Endodermal cell (in vitro differentiated cells): ENCODE measurements around the gene CHRDL2. TPM values are rescaled to one million over a fixed set of nuclear protein-coding genes. Genes with fewer than 3 reads are reported as not detected.

Source experiments
- DNase-seq: peaks from one replicate; pipeline ENCODE4 v3.0.0-alpha.2; 2017
- H3K27ac ChIP-seq: 2 replicates; pipeline ENCODE4 v1.5.1; 2013; ENCODE audit warnings: mild to moderate bottlenecking, low read depth, low read length, moderate library complexity
- H3K27me3 ChIP-seq: 2 replicates; pipeline ENCODE4 v1.6.1; 2013; ENCODE audit warnings: mild to moderate bottlenecking, low read length, moderate library complexity; ENCODE audit not compliant: insufficient read depth, control insufficient read depth, poor library complexity, severe bottlenecking
- H3K36me3 ChIP-seq: 2 replicates; pipeline ENCODE4 v1.7.0; 2013; ENCODE audit warnings: mild to moderate bottlenecking, low read length, moderate library complexity; ENCODE audit not compliant: control insufficient read depth, insufficient read depth
- H3K4me1 ChIP-seq: one replicate; pipeline ENCODE4 v1.7.0; 2013; ENCODE audit warnings: low read length; ENCODE audit not compliant: control insufficient read depth, insufficient read depth
- H3K4me3 ChIP-seq: 2 replicates; pipeline ENCODE4 v1.5.1; 2013; ENCODE audit warnings: mild to moderate bottlenecking, low read length, moderate library complexity
- H3K9ac ChIP-seq: 2 replicates; pipeline ENCODE4 v1.6.1; 2013; ENCODE audit warnings: mild to moderate bottlenecking, low read length, moderate library complexity; ENCODE audit not compliant: poor library complexity, severe bottlenecking; ENCODE audit errors: extremely low read depth
- H3K9me3 ChIP-seq: 2 replicates; pipeline ENCODE4 v1.6.1; 2013; ENCODE audit warnings: mild to moderate bottlenecking, low read length, moderate library complexity; ENCODE audit not compliant: control insufficient read depth
- H3K27ac Mint-ChIP-seq: 2 replicates; pipeline ENCODE4 v1.8.0; 2020; ENCODE audit warnings: mixed read lengths
- H3K27me3 Mint-ChIP-seq: 2 replicates; pipeline ENCODE4 v1.8.0; 2021; ENCODE audit warnings: mild to moderate bottlenecking, mixed read lengths; ENCODE audit not compliant: insufficient read depth
- H3K36me3 Mint-ChIP-seq: 2 replicates; pipeline ENCODE4 v1.8.0; 2020; ENCODE audit warnings: low read depth, mixed read lengths
- H3K4me1 Mint-ChIP-seq: 2 replicates; pipeline ENCODE4 v1.8.0; 2020; ENCODE audit warnings: mixed read lengths
- H3K4me3 Mint-ChIP-seq: 2 replicates; pipeline ENCODE4 v1.8.0; 2020; ENCODE audit warnings: mild to moderate bottlenecking, moderate library complexity, mixed read lengths
- H3K9me3 Mint-ChIP-seq: 2 replicates; pipeline ENCODE4 v1.8.0; 2020; ENCODE audit warnings: mild to moderate bottlenecking, mixed read lengths
- CTCF ChIP-seq: fragments of 200-600 bp; sonication (generic); conservative IDR thresholded peaks from 2 replicates; pipeline ENCODE4 v1.5.0; 2021; ENCODE audit warnings: antibody characterized with exemption, mild to moderate bottlenecking
- WGBS, 2 experiments: methylation state at CpG; one replicate each; pipeline versions ENCODE4 v1.1.5 to v1.1.7; 2013; ENCODE audit warnings: missing lambda C conversion rate in 2 of 2, mixed read lengths in 1 of 2; ENCODE audit not compliant: insufficient coverage in 1 of 2, insufficient read length in 1 of 2; 5-methylcytosine and 5-hydroxymethylcytosine counted together
- long read RNA-seq, 4 experiments: library from polyadenylated mRNA in 2 of 4; library from RNA in 1 of 4; library from capped mRNA in 1 of 4; stranded (forward) in 3 of 4; unstranded in 1 of 4; transcript quantifications; one replicate each; pipeline ENCODE4 v2.0.0, GENCODE V29; 2020 to 2021; ENCODE audit warnings: inconsistent platforms in 1 of 4
- polyA plus RNA-seq, 2 experiments: library from polyadenylated mRNA; stranded (reverse); fragments of 50-300 nt; gene quantifications; one replicate each; pipeline ENCODE4 v1.2.3, GENCODE V29; 2013
- total RNA-seq, 2 donors: library from RNA; stranded (reverse); fragmentation: NEBNext Ultra II Directional in 1 of 2; extraction: Animal tissue kit (Norgen Biotek cat#: 25700) in 1 of 2; gene quantifications; 2 replicates in 1 of 2; 3 replicates in 1 of 2; pipeline ENCODE4 v1.2.1, GENCODE V29; 2021

Gene CHRDL2
- total RNA-seq = 1 to 10 TPM in 1 of 2 donors, under 1 TPM in 1; 0.44 to 1.2 TPM
- polyA plus RNA-seq (2013, experiment 1 of 2) = 0.53 TPM
- 0.33 TPM for polyA plus RNA-seq (2013, experiment 2 of 2)
- long read RNA-seq, experiment 1, partial matches to known transcripts = 1 of 1 reads
- long read RNA-seq, experiment 1, other reads (novel, unspliced or antisense) = 0 of 1 reads
- long read RNA-seq, experiment 2 = 0 reads
- long read RNA-seq, experiment 3, partial matches to known transcripts = 1 of 1 reads
- long read RNA-seq, experiment 3, other reads (novel, unspliced or antisense) = 0 of 1 reads
- long read RNA-seq, experiment 4 = 0 reads

GRCh38 chr11:74731301-74732094 lies at the start of gene CHRDL2:
Gene CHRDL2 (minus strand): TSS chr11:74731426. CDS start chr11:74730888, 538 bp downstream.
- H3K27me3 Mint-ChIP-seq = peaks cover 79% of the 10 kb centered on the region
- peak; percentile 74 for DNase-seq
- WGBS, 2 experiments = 16 to 65% methylated on average over 14 to 69 of the region's 69 CpGs
- H3K4me1 Mint-ChIP-seq = peaks cover 10% of the 10 kb centered on the region
- no peaks in the 10 kb centered on the region for H3K9me3 Mint-ChIP-seq
- H3K27ac Mint-ChIP-seq = no peak within 1 kb of the TSS
- no peaks in the 10 kb centered on the region for H3K36me3 ChIP-seq
- H3K27me3 ChIP-seq = peaks cover 85% of the 10 kb centered on the region
- no peak within 1 kb of the TSS for H3K27ac ChIP-seq
- H3K4me3 ChIP-seq = peak within 1 kb of the TSS; percentile 69
- no peak for TF ChIP-seq CTCF
- no peak within 1 kb of the TSS for H3K9ac ChIP-seq
- no peaks in the 10 kb centered on the region for H3K9me3 ChIP-seq
- H3K4me3 Mint-ChIP-seq = peak within 1 kb of the TSS; percentile 58
- H3K4me1 ChIP-seq = no peaks in the 10 kb centered on the region
- no peaks in the 10 kb centered on the region for H3K36me3 Mint-ChIP-seq

- 88 to 93% methylated on average over 3 to 4 of the region's 4 CpGs for WGBS, 2 experiments
- no peak overlapping the region for H3K4me3 Mint-ChIP-seq
- no peaks in the 10 kb centered on the region for H3K27me3 Mint-ChIP-seq
- H3K4me1 ChIP-seq = no peaks in the 10 kb centered on the region
- H3K4me3 ChIP-seq = no peak overlapping the region
- no peaks in the 10 kb centered on the region for H3K9me3 ChIP-seq
- no peak overlapping the region for H3K27ac Mint-ChIP-seq
- no peak overlapping the region for H3K9ac ChIP-seq
- H3K36me3 Mint-ChIP-seq = no peaks in the 10 kb centered on the region
- H3K9me3 Mint-ChIP-seq = no peaks in the 10 kb centered on the region
- DNase-seq = no peak
- no peaks in the 10 kb centered on the region for H3K27me3 ChIP-seq
- TF ChIP-seq CTCF = no peak
- H3K27ac ChIP-seq = no peak overlapping the region
- peaks cover 11% of the 10 kb centered on the region for H3K36me3 ChIP-seq
- peaks cover 14% of the 10 kb centered on the region for H3K4me1 Mint-ChIP-seq
Observed at GRCh38 chr11:74780248-74781005, 49.2 kb upstream of the CHRDL2 start.

GRCh38 chr11:74778581-74778980 lies 47.4 kb upstream of the CHRDL2 start:
- peaks cover 11% of the 10 kb centered on the region for H3K36me3 ChIP-seq
- H3K27ac Mint-ChIP-seq = no peak overlapping the region
- no peaks in the 10 kb centered on the region for H3K27me3 ChIP-seq
- no peak overlapping the region for H3K4me3 Mint-ChIP-seq
- no peak for DNase-seq
- no peaks in the 10 kb centered on the region for H3K27me3 Mint-ChIP-seq
- no peaks in the 10 kb centered on the region for H3K36me3 Mint-ChIP-seq
- no peak overlapping the region for H3K4me3 ChIP-seq
- H3K9me3 Mint-ChIP-seq = no peaks in the 10 kb centered on the region
- H3K9ac ChIP-seq = no peak overlapping the region
- H3K9me3 ChIP-seq = no peaks in the 10 kb centered on the region
- WGBS, 2 experiments = 95 to 100% methylated on average over 3 to 6 of the region's 6 CpGs
- no peaks in the 10 kb centered on the region for H3K4me1 ChIP-seq
- no peak overlapping the region for H3K27ac ChIP-seq
- peaks cover 12% of the 10 kb centered on the region for H3K4me1 Mint-ChIP-seq
- no peak for TF ChIP-seq CTCF
